SW 1271 (cell line): ENCODE measurements around the gene LRP3.

Experiments
- DNase-seq, 2 experiments: peaks; one replicate each; lab custom pipeline; 2025; lab: John Stamatoyannopoulos, UW

The LRP3 gene

DNA sequence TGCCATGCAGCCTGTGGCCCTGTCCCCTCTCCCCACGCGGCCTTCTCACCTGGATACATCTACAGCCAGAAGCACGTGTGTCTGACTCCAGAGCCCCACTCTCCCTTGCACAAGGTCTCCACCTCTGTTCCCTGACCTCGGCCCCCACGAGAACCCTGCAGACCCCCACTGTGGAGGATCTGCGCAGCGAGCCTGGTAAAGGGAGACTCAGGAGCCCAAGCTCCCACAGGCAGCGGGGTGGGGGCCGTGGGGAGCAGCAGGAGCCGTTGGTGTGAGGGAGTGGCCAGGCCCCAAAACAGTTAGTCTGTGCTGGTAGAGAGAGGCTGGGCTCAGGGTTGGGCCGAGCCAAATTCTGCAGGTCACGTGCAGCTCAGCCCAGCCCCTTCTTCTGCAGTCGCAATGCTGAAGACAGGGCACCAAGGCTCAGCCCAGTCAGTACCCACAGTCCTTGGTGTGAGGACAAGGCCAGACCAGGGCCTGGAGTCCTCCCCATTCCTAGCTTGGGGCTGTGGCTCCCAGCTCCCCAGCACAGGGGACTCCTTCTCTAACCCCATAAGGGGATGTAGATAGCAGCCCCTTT is 60.2 kb downstream of the LRP3 start:
- DNase-seq: no peak

DNA sequence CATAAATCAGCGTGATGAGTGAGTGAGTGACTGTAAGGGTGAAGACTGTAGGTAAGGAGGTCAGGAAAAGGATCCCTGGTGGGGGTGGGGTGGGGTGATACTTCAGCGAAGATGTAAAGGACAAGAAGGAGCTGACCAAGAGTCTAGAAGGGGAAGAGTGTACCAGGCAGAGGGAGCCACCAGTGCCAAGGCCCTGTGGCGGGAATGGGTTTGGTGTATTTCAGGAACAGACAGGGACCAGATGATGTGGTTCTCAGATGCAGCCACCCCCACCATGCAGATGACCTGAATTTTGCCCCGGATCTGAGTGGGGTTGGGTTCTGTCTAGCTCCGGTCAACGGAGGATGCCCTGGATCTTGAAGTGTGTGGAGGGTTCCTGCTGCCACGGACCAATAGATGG is 61.7 kb downstream of the LRP3 start:
- DNase-seq: no peak

DNA sequence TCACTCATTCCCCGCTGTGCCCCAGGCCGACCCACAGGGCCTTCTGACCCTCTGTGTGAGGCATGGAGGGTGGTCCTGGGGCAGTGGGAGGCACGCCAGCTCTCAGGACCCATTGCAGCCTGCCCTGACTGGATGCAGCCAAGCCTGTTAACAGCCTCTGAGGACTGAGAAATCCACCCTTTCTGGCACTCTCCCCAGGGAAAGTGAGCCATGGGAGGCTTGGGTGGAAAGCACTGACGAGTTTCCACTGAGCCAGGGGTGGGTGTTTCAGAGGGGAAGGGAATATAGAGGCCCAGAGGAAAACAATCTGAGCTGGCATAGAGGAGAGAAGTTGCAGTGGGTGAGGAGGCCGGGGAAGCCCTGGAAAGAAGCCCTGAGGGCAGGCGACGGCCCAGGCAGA is 62.1 kb downstream of the LRP3 start:
- no peak for DNase-seq

DNA sequence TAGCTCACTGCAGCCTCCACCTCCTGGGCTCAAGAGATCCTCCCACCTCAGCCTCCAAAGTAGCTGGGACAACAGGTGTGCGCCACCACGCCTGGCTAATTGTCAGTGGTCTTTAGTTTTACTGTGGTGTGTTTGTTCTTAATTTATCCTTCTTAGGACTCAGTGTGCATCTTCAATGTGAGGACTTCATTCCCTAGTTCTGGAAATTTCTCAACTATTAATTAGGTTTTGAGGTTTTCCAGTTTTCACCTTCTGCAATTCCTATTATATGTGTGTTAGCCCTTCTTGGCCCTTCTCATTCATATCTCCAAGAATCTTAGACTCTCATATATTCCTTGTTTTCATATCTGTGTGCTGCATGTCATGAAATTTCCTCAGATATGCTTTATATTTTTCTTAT is 63.7 kb downstream of the LRP3 start:
- no peak for DNase-seq
